Neuronal stem cell (in vitro differentiated cells): ENCODE results near the gene MOCOS.

Experiments
- DNase-seq: peaks from one replicate; pipeline ENCODE4 v3.0.0-alpha.2; 2013; ENCODE audit warnings: low spot score
- H2AFZ ChIP-seq: one replicate; pipeline ENCODE4 v1.6.1; 2013; ENCODE audit warnings: mild to moderate bottlenecking, low read length, inconsistent platforms
- H2AK5ac ChIP-seq: 2 replicates; pipeline ENCODE4 v1.6.1; 2013; ENCODE audit warnings: low read depth, mild to moderate bottlenecking, inconsistent platforms, low read length, moderate library complexity, mixed read lengths
- H2BK120ac ChIP-seq: 2 replicates; pipeline ENCODE4 v1.6.1; 2013; ENCODE audit warnings: low read depth, mild to moderate bottlenecking, inconsistent platforms, low read length, moderate library complexity, mixed read lengths
- H2BK12ac ChIP-seq: one replicate; pipeline ENCODE4 v1.6.1; 2013; ENCODE audit warnings: low read length, inconsistent platforms
- H2BK15ac ChIP-seq: 2 replicates; pipeline ENCODE4 v1.6.1; 2013; ENCODE audit warnings: mild to moderate bottlenecking, low read length, inconsistent platforms, mixed read lengths
- H2BK5ac ChIP-seq: one replicate; pipeline ENCODE4 v1.6.1; 2013; ENCODE audit warnings: inconsistent platforms, mild to moderate bottlenecking, low read length, moderate library complexity
- H3K14ac ChIP-seq: one replicate; pipeline ENCODE4 v1.6.1; 2013; ENCODE audit warnings: low read length, inconsistent platforms
- H3K18ac ChIP-seq: 2 replicates; pipeline ENCODE4 v1.6.1; 2013; ENCODE audit warnings: low read length, inconsistent platforms
- H3K23ac ChIP-seq: 2 replicates; pipeline ENCODE4 v1.6.1; 2013; ENCODE audit warnings: low read depth, mild to moderate bottlenecking, mixed read lengths, low read length, inconsistent platforms; ENCODE audit not compliant: poor library complexity
- H3K27ac ChIP-seq: replicated peaks from 3 replicates; pipeline ENCODE4 v1.5.1; 2013; ENCODE audit warnings: low read length, inconsistent platforms
- H3K27me3 ChIP-seq, 3 experiments: 2 replicates each; pipeline ENCODE4 v1.6.1; 2013; ENCODE audit warnings: low read length in 3 of 3, mild to moderate bottlenecking in 2 of 3, inconsistent platforms in 1 of 3, low read depth in 1 of 3, mixed read lengths in 1 of 3, moderate library complexity in 1 of 3; ENCODE audit not compliant: control insufficient read depth in 3 of 3, insufficient read depth in 3 of 3
- H3K36me3 ChIP-seq, 2 donors: replicated peaks in 1 of 2; 2 replicates each; pipeline ENCODE4 v1.6.1; 2013; ENCODE audit warnings: low read length in 2 of 2; ENCODE audit not compliant: control insufficient read depth in 2 of 2, insufficient read depth in 2 of 2
- H3K4ac ChIP-seq: 2 replicates; pipeline ENCODE4 v1.6.1; 2013; ENCODE audit warnings: inconsistent platforms, mild to moderate bottlenecking, low read length, moderate library complexity
- H3K4me1 ChIP-seq, 2 donors: 1 replicate in 1 of 2; 2 replicates in 1 of 2; pipeline ENCODE4 v1.6.1; 2013; ENCODE audit warnings: low read length in 2 of 2, low read depth in 1 of 2; ENCODE audit not compliant: control insufficient read depth in 2 of 2, insufficient read depth in 1 of 2
- H3K4me2 ChIP-seq: one replicate; pipeline ENCODE4 v1.6.1; 2013; ENCODE audit warnings: mild to moderate bottlenecking, low read length, inconsistent platforms; ENCODE audit not compliant: insufficient read depth, poor library complexity, severe bottlenecking
- H3K4me3 ChIP-seq, 2 donors: 2 replicates each; pipeline ENCODE4 v1.5.1; 2013; ENCODE audit warnings: low read length in 2 of 2, mild to moderate bottlenecking in 2 of 2, inconsistent platforms in 1 of 2, moderate library complexity in 1 of 2
- H3K79me1 ChIP-seq: one replicate; pipeline ENCODE4 v1.6.1; 2013; ENCODE audit warnings: low read depth, mild to moderate bottlenecking, inconsistent platforms, low read length, moderate library complexity
- H3K9ac ChIP-seq: one replicate; pipeline ENCODE4 v1.6.1; 2013; ENCODE audit warnings: mild to moderate bottlenecking, low read depth, low read length, inconsistent platforms; ENCODE audit not compliant: poor library complexity
- H3K9me3 ChIP-seq, 2 donors: replicated peaks in 1 of 2; 2 replicates each; pipeline versions ENCODE3 to v1.6.1; 2013; ENCODE audit warnings: low read length in 2 of 2, mild to moderate bottlenecking in 2 of 2, inconsistent platforms in 1 of 2, low read depth in 1 of 2, mixed read lengths in 1 of 2, moderate library complexity in 1 of 2; ENCODE audit not compliant: control insufficient read depth in 2 of 2, insufficient read depth in 1 of 2
- H4K8ac ChIP-seq: one replicate; pipeline ENCODE4 v1.6.1; 2013; ENCODE audit warnings: low read depth, mild to moderate bottlenecking, inconsistent platforms, low read length, moderate library complexity
- H4K91ac ChIP-seq: one replicate; pipeline ENCODE4 v1.6.1; 2013; ENCODE audit warnings: low read length, low read depth, mild to moderate bottlenecking, inconsistent platforms; ENCODE audit not compliant: poor library complexity
- WGBS, 2 donors: extraction: QIAGEN DNeasy Blood & Tissue Kit; methylation state at CpG; one replicate each; pipeline ENCODE4 v1.1.7; 2013; ENCODE audit warnings: missing lambda C conversion rate in 2 of 2, mixed read lengths in 1 of 2; ENCODE audit not compliant: insufficient read length in 2 of 2, insufficient replicate concordance in 1 of 2; ENCODE audit errors: extremely low coverage in 2 of 2; 5-methylcytosine and 5-hydroxymethylcytosine counted together

Gene MOCOS

DNA sequence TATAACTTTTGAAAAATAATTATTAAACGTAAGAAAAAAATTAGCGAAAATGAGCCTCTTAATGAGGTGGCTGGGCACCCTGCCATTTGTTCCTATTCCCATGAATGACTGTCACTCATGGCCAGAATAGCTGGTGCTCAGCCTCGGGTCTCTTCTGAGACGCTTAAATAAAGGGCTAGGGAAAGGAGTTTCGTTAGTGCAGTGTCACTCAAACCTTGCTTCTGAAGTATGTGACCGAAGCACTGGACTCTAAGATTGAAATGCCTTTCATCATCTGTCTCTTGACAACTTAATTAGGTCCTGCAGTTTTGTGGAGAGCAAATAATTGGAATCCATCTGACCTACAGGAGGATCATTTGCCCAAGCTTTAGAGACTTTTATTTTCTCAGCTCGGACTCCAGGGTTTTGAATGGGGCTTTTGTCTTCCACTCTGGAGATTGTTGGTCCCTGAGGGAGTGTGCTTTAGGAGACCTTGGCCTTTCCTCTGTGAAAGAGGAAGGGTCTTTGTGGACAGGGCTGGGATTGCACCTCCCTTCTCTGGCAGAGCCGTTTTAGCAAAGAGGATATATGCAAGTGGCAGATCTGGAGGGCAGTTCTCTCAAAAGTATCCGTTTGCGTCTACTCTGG lies 67.9 kb downstream of the MOCOS start:
- H3K4me3 ChIP-seq: no peak overlapping the region
- no peak overlapping the region for H2BK5ac ChIP-seq
- peaks cover 0 to 4% of the 10 kb centered on the region in 2 donors for H3K4me1 ChIP-seq
- H2BK120ac ChIP-seq: no peak overlapping the region
- no peaks in the 10 kb centered on the region for H3K9me3 ChIP-seq
- no peak overlapping the region for H3K23ac ChIP-seq
- H2BK12ac ChIP-seq: no peak overlapping the region
- peaks cover 0 to 39% (median 0%) of the 10 kb centered on the region in 3 experiments for H3K27me3 ChIP-seq
- no peak overlapping the region for H4K91ac ChIP-seq
- H3K18ac ChIP-seq: no peak overlapping the region
- WGBS, 2 donors: no CpG with 5 or more reads among the region's 10 CpGs
- no peak overlapping the region for H4K8ac ChIP-seq
- H3K36me3 ChIP-seq: no peaks in the 10 kb centered on the region
- no peak overlapping the region for H3K9ac ChIP-seq
- H2BK15ac ChIP-seq: no peak overlapping the region
- H3K14ac ChIP-seq: no peak overlapping the region
- H3K79me1 ChIP-seq: no peaks in the 10 kb centered on the region
- no peak overlapping the region for H3K27ac ChIP-seq
- no peak overlapping the region for H3K4ac ChIP-seq
- no peak overlapping the region for H3K4me2 ChIP-seq
- no peak overlapping the region for H2AFZ ChIP-seq
- DNase-seq: peak; percentile 36
- H2AK5ac ChIP-seq: no peak overlapping the region

DNA sequence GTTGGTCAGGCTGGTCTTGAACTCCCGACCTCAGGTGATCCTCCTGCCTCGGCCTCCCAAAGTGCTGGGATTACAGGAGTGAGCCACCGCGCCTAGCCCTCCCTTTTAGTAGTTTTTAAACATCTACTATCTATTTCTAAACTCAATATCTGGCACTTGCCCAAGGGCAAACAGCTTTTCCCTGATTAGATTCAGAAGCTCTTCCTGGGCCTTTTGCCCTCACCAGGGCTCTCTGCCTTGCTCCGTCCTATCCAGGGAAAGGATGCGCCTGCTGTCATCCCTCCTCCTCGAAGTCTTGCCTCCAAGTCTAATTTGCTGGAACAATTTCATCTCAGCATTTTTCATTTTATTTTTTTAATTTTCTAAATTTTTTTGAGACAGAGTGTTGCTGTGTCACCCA lies 68.8 kb downstream of the MOCOS start:
- H4K8ac ChIP-seq: no peak overlapping the region
- DNase-seq: no peak
- WGBS, 2 donors: no CpG with 5 or more reads among the region's 7 CpGs

DNA sequence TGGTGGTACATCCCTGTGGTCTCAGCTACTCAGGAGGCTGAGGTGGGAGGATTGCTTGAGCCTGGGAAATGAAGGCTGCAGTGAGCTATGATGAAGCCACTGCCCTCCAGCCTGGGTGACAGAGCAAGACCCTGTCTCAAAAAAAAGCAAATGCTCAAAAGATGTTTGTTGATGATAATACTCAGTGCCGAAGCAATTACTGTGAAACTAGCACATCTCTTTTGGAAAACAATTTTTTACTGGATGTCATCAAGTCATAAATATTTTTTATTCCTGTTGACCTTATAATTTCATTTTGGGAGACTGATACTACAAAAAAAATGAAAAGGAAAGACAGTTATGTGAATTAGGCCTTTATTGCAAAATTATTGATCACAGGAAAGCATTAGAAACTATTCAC lies 75.7 kb downstream of the MOCOS start:
- Histone ChIP-seq H2AFZ (no peak overlapping the region), H3K14ac (no peak overlapping the region), H3K9me3 (no peaks in the 10 kb centered on the region), H3K4me3 (no peak overlapping the region), H3K9ac (no peak overlapping the region), H3K4me2 (no peak overlapping the region), H2BK120ac (no peak overlapping the region), H3K18ac (no peak overlapping the region), H3K79me1 (no peaks in the 10 kb centered on the region), H2BK12ac (no peak overlapping the region), H2BK15ac (no peak overlapping the region), H2AK5ac (no peak overlapping the region), H4K91ac (no peak overlapping the region), H3K27ac (no peak overlapping the region), H4K8ac (no peak overlapping the region), H3K4ac (no peak overlapping the region), H3K23ac (no peak overlapping the region), H3K36me3 (no peaks in the 10 kb centered on the region), H3K4me1 (no peaks in the 10 kb centered on the region), H2BK5ac (no peak overlapping the region), H3K27me3 (peaks cover 0 to 41% (median 0%) of the 10 kb centered on the region in 3 experiments)
- WGBS, 2 donors: no CpG with 5 or more reads among the region's 1 CpG
- no peak for DNase-seq

More for the DNA sequence above, 68.8 kb downstream of the MOCOS start:
- Histone ChIP-seq H2BK5ac (no peak overlapping the region), H3K36me3 (no peaks in the 10 kb centered on the region), H2BK120ac (no peak overlapping the region), H3K27ac (no peak overlapping the region), H3K23ac (no peak overlapping the region), H2BK12ac (no peak overlapping the region), H3K18ac (no peak overlapping the region), H3K9me3 (no peaks in the 10 kb centered on the region), H2BK15ac (no peak overlapping the region), H2AK5ac (no peak overlapping the region), H3K4ac (no peak overlapping the region), H3K27me3 (peaks cover 0 to 42% (median 0%) of the 10 kb centered on the region in 3 experiments), H2AFZ (no peak overlapping the region), H3K4me2 (no peak overlapping the region), H3K9ac (no peak overlapping the region), H3K14ac (no peak overlapping the region), H3K79me1 (no peaks in the 10 kb centered on the region), H3K4me1 (peaks cover 0 to 4% of the 10 kb centered on the region in 2 donors), H3K4me3 (no peak overlapping the region), H4K91ac (no peak overlapping the region)

DNA sequence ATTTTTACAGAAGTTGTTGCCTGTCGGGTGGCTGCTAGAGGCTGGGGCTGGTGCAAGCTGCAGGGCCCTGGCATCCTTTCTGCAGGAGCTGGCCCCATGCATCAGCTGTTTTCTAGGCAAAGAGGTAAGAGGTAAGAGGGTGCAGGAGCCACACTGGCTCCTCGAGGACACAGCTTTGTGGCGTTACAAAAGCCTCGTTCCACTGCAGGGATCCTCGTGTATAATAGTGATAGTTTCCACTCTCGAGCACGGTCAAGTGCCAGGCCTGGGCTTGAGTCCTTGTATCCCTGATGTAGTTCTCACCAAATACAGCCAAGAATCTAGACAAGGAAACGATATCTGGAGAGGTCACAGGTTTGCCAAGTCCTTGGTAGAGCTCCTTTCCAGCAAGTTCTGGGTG lies 77.0 kb downstream of the MOCOS start:
- H4K8ac ChIP-seq: no peak overlapping the region
- no peak overlapping the region for H3K4me2 ChIP-seq
- no peak overlapping the region for H3K27ac ChIP-seq
- H4K91ac ChIP-seq: no peak overlapping the region
- no peaks in the 10 kb centered on the region for H3K4me1 ChIP-seq
- no peaks in the 10 kb centered on the region for H3K36me3 ChIP-seq
- no peak overlapping the region for H2BK15ac ChIP-seq
- H2BK120ac ChIP-seq: no peak overlapping the region
- H3K4ac ChIP-seq: no peak overlapping the region
- H3K4me3 ChIP-seq: no peak overlapping the region
- no peak overlapping the region for H2BK12ac ChIP-seq
- no peaks in the 10 kb centered on the region for H3K79me1 ChIP-seq
- H3K9me3 ChIP-seq: no peaks in the 10 kb centered on the region
- DNase-seq: no peak
- no peak overlapping the region for H3K9ac ChIP-seq
- no peak overlapping the region for H2AFZ ChIP-seq
- H3K27me3 ChIP-seq: peaks cover 0 to 34% (median 0%) of the 10 kb centered on the region in 3 experiments
- no CpG with 5 or more reads among the region's 8 CpGs for WGBS, 2 donors
- no peak overlapping the region for H3K14ac ChIP-seq
- no peak overlapping the region for H2BK5ac ChIP-seq
- H3K23ac ChIP-seq: no peak overlapping the region
- no peak overlapping the region for H2AK5ac ChIP-seq
- no peak overlapping the region for H3K18ac ChIP-seq
